Natural killer cell treated with Interleukin-12 subunit alpha and Interleukin-12 subunit beta and Interleukin-15 and Interleukin-18, amount 100 ng/mL, for 72 hours (primary cell): ENCODE results near the gene HDAC10. TPM values are rescaled to one million over a fixed set of nuclear protein-coding genes. Genes with fewer than 3 reads are reported as not detected.

Experiments used
- ATAC-seq, 2 donors: fragments of 150-1000 bp; cut with Tn5 transposase in 1 of 2; sonication (Bioruptor Pico), chemical (Tn5 transposase) in 1 of 2; 2 replicates each; pipeline ENCODE4 v1.10.0; 2021
- DNase-seq: peaks from one replicate; pipeline ENCODE4 v3.0.0; 2022; ENCODE audit warnings: low spot score
- H3K27ac Mint-ChIP-seq, 2 donors: 1 replicate in 1 of 2; 2 replicates in 1 of 2; pipeline ENCODE4 v1.8.0; 2022; ENCODE audit warnings: mixed read lengths in 2 of 2, mild to moderate bottlenecking in 1 of 2, moderate library complexity in 1 of 2
- H3K27me3 Mint-ChIP-seq, 2 donors: 1 replicate in 1 of 2; 2 replicates in 1 of 2; pipeline ENCODE4 v1.8.0; 2022; ENCODE audit warnings: mixed read lengths in 2 of 2
- H3K36me3 Mint-ChIP-seq: one replicate; pipeline ENCODE4 v1.8.0; 2022; ENCODE audit warnings: mixed read lengths
- H3K4me1 Mint-ChIP-seq, 2 donors: 1 replicate in 1 of 2; 2 replicates in 1 of 2; pipeline ENCODE4 v1.8.0; 2022; ENCODE audit warnings: low read depth in 2 of 2, mixed read lengths in 2 of 2, mild to moderate bottlenecking in 1 of 2
- H3K4me3 Mint-ChIP-seq: one replicate; pipeline ENCODE4 v1.8.0; 2022; ENCODE audit warnings: mixed read lengths
- H3K9me3 Mint-ChIP-seq: 2 replicates; pipeline ENCODE4 v1.8.0; 2022; ENCODE audit warnings: mixed read lengths
- total RNA-seq, 2 donors: library from RNA; stranded (reverse); gene quantifications; one replicate each; pipeline ENCODE4 v1.2.3, GENCODE V29; 2022

The HDAC10 gene
- total RNA-seq, 2 donors from 2014 or later = 54.5 to 113 TPM

GRCh38 chr22:50251477-50252081 is 514 bp upstream of the HDAC10 start:
- Mint-ChIP-seq H3K27ac (no peak overlapping the region), H3K4me1 (peaks cover 14 to 16% of the 10 kb centered on the region in 2 donors), H3K36me3 (no peaks in the 10 kb centered on the region), H3K9me3 (no peaks in the 10 kb centered on the region), H3K4me3 (no peak overlapping the region), H3K27me3 (no peaks in the 10 kb centered on the region)
- DNase-seq (no peak), ATAC-seq (no peak)

GRCh38 chr22:50250249-50250554 is 863 bp downstream of the HDAC10 start:
- Mint-ChIP-seq H3K27me3 (no peaks in the 10 kb centered on the region), H3K27ac (no peak overlapping the region), H3K4me1 (peaks cover 14 to 17% of the 10 kb centered on the region in 2 donors), H3K36me3 (peaks cover under 1% of the 10 kb centered on the region), H3K4me3 (peak overlapping the region; percentile 78), H3K9me3 (no peaks in the 10 kb centered on the region)
- no peak for ATAC-seq
- DNase-seq = no peak

- Mint-ChIP-seq H3K27ac (no peak overlapping the region), H3K4me1 (peaks cover 18 to 22% of the 10 kb centered on the region in 2 donors), H3K4me3 (peak overlapping the region; percentile 78), H3K36me3 (peaks cover 6% of the 10 kb centered on the region), H3K27me3 (no peaks in the 10 kb centered on the region), H3K9me3 (no peaks in the 10 kb centered on the region)
- ATAC-seq = no peak
- DNase-seq = no peak
These were observed 1.5 kb downstream of the HDAC10 start for GRCh38 chr22:50249341-50250248.

GRCh38 chr22:50248196-50249081 is 2.6 kb downstream of the HDAC10 start:
- no peak for DNase-seq
- H3K4me1 Mint-ChIP-seq = peaks cover 22 to 25% of the 10 kb centered on the region in 2 donors
- H3K27ac Mint-ChIP-seq = peak overlapping the region in 1 of 2 donors; percentile 51
- peaks cover 6% of the 10 kb centered on the region for H3K36me3 Mint-ChIP-seq
- H3K9me3 Mint-ChIP-seq = no peaks in the 10 kb centered on the region
- H3K27me3 Mint-ChIP-seq = no peaks in the 10 kb centered on the region
- ATAC-seq = no peak
- no peak overlapping the region for H3K4me3 Mint-ChIP-seq

GRCh38 chr22:50247748-50248147 is 3.3 kb downstream of the HDAC10 start:
- Mint-ChIP-seq H3K27me3 (no peaks in the 10 kb centered on the region), H3K27ac (peak overlapping the region in 1 of 2 donors; percentile 51), H3K4me1 (peaks cover 22 to 25% of the 10 kb centered on the region in 2 donors), H3K4me3 (peak overlapping the region; percentile 48), H3K9me3 (no peaks in the 10 kb centered on the region), H3K36me3 (peaks cover 6% of the 10 kb centered on the region)
- no peak for ATAC-seq
- no peak for DNase-seq

GRCh38 chr22:50246242-50247175 is 4.6 kb downstream of the HDAC10 start:
- no peaks in the 10 kb centered on the region for H3K27me3 Mint-ChIP-seq
- no peak for DNase-seq
- H3K4me3 Mint-ChIP-seq = peak overlapping the region; percentile 50
- ATAC-seq = no peak
- peaks cover 6% of the 10 kb centered on the region for H3K36me3 Mint-ChIP-seq
- H3K4me1 Mint-ChIP-seq = peaks cover 25 to 34% of the 10 kb centered on the region in 2 donors
- peak overlapping the region; percentile 43 to 51 for H3K27ac Mint-ChIP-seq
- H3K9me3 Mint-ChIP-seq = no peaks in the 10 kb centered on the region

- Mint-ChIP-seq H3K27me3 (no peaks in the 10 kb centered on the region), H3K9me3 (no peaks in the 10 kb centered on the region), H3K4me1 (peaks cover 31 to 38% of the 10 kb centered on the region in 2 donors), H3K27ac (peak overlapping the region; percentile 94), H3K36me3 (peaks cover 6% of the 10 kb centered on the region), H3K4me3 (peak overlapping the region; percentile 98)
- DNase-seq (no peak), ATAC-seq (no peak)
These were observed 5.6 kb downstream of the HDAC10 start for GRCh38 chr22:50245214-50246072.

- Mint-ChIP-seq H3K27ac (peak within 1 kb of the TSS; percentile 94), H3K36me3 (peaks cover 6% of the 10 kb centered on the region), H3K9me3 (no peaks in the 10 kb centered on the region), H3K27me3 (no peaks in the 10 kb centered on the region), H3K4me3 (peak within 1 kb of the TSS; percentile 98), H3K4me1 (peaks cover 26 to 35% of the 10 kb centered on the region in 2 donors)
- ATAC-seq = peak; percentile 94 to 95
- DNase-seq = peak; percentile 95
These were observed 6.4 kb downstream of the HDAC10 start, which contains the start of gene TUBGCP6 for GRCh38 chr22:50244420-50245213. Gene TUBGCP6 (minus strand): TSS chr22:50245023. CDS start chr22:50244459, 564 bp downstream.

GRCh38 chr22:50243685-50244419 is 7.2 kb downstream of the HDAC10 start:
- H3K36me3 Mint-ChIP-seq = peaks cover 6% of the 10 kb centered on the region
- ATAC-seq (no peak), DNase-seq (no peak)
- H3K27ac Mint-ChIP-seq = peak overlapping the region; percentile 94
- no peaks in the 10 kb centered on the region for H3K9me3 Mint-ChIP-seq
- peak overlapping the region; percentile 98 for H3K4me3 Mint-ChIP-seq
- no peaks in the 10 kb centered on the region for H3K27me3 Mint-ChIP-seq
- H3K4me1 Mint-ChIP-seq = peaks cover 26 to 35% of the 10 kb centered on the region in 2 donors

- Mint-ChIP-seq H3K4me3 (peak overlapping the region; percentile 98), H3K9me3 (no peaks in the 10 kb centered on the region), H3K4me1 (peaks cover 20 to 34% of the 10 kb centered on the region in 2 donors), H3K36me3 (peaks cover 6% of the 10 kb centered on the region), H3K27me3 (no peaks in the 10 kb centered on the region), H3K27ac (peak overlapping the region; percentile 94)
- DNase-seq = no peak
- no peak for ATAC-seq
These were observed 8.6 kb downstream of the HDAC10 start for GRCh38 chr22:50242406-50242949.

GRCh38 chr22:50238755-50239154 is 12.3 kb downstream of the HDAC10 start:
- ATAC-seq = no peak
- DNase-seq = no peak
- Mint-ChIP-seq H3K4me1 (peaks cover 20 to 46% of the 10 kb centered on the region in 2 donors), H3K27me3 (no peaks in the 10 kb centered on the region), H3K9me3 (no peaks in the 10 kb centered on the region), H3K36me3 (no peaks in the 10 kb centered on the region), H3K4me3 (no peak overlapping the region), H3K27ac (no peak overlapping the region)
